ENCODE results near the gene CRYBG1. TPM values are rescaled to one million over a fixed set of nuclear protein-coding genes. Genes with fewer than 3 reads are reported as not detected.

The CRYBG1 gene
- total and polyA plus RNA-seq, 2 of the 13 experiments (the other 11 are each of a cell fraction or from before 2014, with no cell fraction given), result 10.1 to 21.9 TPM

DNA sequence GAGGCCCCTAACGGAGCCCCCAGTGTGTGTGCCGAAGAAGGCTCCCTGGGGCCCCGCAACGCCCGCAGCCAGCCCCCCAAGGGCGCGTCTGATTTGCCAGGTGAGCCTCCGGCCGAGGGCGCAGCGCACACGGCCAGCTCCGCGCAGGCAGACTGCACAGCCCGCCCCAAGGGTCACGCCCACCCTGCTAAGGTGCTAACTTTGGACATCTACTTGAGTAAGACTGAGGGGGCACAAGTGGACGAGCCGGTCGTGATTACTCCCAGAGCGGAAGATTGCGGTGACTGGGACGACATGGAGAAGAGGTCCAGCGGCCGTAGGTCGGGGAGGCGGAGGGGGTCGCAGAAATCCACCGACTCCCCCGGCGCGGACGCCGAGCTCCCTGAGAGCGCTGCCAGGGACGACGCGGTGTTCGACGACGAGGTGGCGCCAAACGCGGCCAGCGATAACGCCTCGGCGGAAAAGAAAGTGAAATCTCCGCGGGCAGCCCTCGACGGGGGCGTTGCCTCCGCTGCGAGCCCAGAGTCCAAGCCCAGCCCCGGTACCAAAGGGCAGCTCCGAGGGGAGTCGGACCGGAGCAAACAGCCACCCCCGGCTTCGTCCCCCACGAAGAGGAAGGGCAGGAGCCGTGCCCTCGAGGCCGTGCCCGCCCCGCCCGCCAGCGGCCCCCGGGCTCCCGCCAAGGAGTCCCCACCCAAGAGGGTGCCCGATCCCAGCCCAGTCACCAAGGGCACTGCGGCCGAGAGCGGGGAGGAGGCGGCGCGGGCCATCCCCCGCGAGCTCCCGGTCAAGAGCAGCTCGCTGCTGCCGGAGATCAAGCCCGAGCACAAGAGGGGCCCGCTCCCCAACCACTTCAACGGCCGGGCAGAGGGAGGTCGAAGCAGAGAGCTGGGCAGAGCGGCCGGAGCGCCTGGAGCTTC, 151.8 kb downstream of the CRYBG1 start (continued):
- TF ChIP-seq, protein P1, sequence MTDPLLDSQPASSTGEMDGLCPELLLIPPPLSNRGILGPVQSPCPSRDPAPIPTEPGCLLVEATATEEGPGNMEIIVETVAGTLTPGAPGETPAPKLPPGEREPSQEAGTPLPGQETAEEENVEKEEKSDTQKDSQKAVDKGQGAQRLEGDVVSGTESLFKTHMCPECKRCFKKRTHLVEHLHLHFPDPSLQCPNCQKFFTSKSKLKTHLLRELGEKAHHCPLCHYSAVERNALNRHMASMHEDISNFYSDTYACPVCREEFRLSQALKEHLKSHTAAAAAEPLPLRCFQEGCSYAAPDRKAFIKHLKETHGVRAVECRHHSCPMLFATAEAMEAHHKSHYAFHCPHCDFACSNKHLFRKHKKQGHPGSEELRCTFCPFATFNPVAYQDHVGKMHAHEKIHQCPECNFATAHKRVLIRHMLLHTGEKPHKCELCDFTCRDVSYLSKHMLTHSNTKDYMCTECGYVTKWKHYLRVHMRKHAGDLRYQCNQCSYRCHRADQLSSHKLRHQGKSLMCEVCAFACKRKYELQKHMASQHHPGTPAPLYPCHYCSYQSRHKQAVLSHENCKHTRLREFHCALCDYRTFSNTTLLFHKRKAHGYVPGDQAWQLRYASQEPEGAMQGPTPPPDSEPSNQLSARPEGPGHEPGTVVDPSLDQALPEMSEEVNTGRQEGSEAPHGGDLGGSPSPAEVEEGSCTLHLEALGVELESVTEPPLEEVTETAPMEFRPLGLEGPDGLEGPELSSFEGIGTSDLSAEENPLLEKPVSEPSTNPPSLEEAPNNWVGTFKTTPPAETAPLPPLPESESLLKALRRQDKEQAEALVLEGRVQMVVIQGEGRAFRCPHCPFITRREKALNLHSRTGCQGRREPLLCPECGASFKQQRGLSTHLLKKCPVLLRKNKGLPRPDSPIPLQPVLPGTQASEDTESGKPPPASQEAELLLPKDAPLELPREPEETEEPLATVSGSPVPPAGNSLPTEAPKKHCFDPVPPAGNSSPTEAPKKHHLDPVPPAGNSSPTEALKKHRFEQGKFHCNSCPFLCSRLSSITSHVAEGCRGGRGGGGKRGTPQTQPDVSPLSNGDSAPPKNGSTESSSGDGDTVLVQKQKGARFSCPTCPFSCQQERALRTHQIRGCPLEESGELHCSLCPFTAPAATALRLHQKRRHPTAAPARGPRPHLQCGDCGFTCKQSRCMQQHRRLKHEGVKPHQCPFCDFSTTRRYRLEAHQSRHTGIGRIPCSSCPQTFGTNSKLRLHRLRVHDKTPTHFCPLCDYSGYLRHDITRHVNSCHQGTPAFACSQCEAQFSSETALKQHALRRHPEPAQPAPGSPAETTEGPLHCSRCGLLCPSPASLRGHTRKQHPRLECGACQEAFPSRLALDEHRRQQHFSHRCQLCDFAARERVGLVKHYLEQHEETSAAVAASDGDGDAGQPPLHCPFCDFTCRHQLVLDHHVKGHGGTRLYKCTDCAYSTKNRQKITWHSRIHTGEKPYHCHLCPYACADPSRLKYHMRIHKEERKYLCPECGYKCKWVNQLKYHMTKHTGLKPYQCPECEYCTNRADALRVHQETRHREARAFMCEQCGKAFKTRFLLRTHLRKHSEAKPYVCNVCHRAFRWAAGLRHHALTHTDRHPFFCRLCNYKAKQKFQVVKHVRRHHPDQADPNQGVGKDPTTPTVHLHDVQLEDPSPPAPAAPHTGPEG (CRISPR knock-in tag; IDR thresholded peaks at IDR 0.05), result peak; percentile 75
- no peak; the same call in 1 of the 2 replicates for TF ChIP-seq CEBPG (CRISPR knock-in tag; IDR thresholded peaks at IDR 0.05)
- TF ChIP-seq, protein P2, sequence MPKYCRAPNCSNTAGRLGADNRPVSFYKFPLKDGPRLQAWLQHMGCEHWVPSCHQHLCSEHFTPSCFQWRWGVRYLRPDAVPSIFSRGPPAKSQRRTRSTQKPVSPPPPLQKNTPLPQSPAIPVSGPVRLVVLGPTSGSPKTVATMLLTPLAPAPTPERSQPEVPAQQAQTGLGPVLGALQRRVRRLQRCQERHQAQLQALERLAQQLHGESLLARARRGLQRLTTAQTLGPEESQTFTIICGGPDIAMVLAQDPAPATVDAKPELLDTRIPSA (CRISPR knock-in tag; IDR thresholded peaks at IDR 0.05; ENCODE audit: borderline replicate concordance), result 0 out of 2 replicates have a peak, but pooled peaks have one; percentile 7
- TF ChIP-seq MXD3 (CRISPR knock-in tag; IDR thresholded peaks at IDR 0.05), result no peak; the same call in 1 of the 2 replicates
- no peak for TF ChIP-seq KAT2B (IDR thresholded peaks at IDR 0.05; ENCODE audit: borderline replicate concordance, low read depth, low read length)
- TF ChIP-seq ZNF292 (CRISPR knock-in tag; IDR thresholded peaks at IDR 0.05; ENCODE audit: borderline replicate concordance, low read depth), result peak; percentile 69; the same call in 1 of the 2 replicates
- peak; percentile 60; the same call in 1 of the 2 replicates for TF ChIP-seq SIN3A (IDR thresholded peaks at IDR 0.05; ENCODE audit: borderline replicate concordance, low read depth, low read length)
- peak; percentile 76; the same call in 1 of the 2 replicates for TF ChIP-seq ZBTB3 (CRISPR knock-in tag; IDR thresholded peaks at IDR 0.05; ENCODE audit: borderline replicate concordance, low read depth)
- TF ChIP-seq ZNF451 (CRISPR knock-in tag; IDR thresholded peaks at IDR 0.05), result no peak
- TF ChIP-seq THRA (CRISPR knock-in tag; IDR thresholded peaks at IDR 0.05; ENCODE audit: borderline replicate concordance), result no peak
- TF ChIP-seq, protein P3, sequence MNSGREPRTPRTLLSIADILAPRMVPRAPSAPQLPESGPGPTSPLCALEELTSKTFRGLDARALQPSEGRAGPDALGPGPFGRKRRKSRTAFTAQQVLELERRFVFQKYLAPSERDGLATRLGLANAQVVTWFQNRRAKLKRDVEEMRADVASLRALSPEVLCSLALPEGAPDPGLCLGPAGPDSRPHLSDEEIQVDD (CRISPR knock-in tag; IDR thresholded peaks at IDR 0.05; ENCODE audit: borderline replicate concordance), result 0 out of 2 replicates have a peak, but pooled peaks have one; percentile 64
- peak; percentile 54; the same call in 1 of the 2 replicates for TF ChIP-seq ZNF160 (CRISPR knock-in tag; IDR thresholded peaks at IDR 0.05)
- TF ChIP-seq, protein P4, sequence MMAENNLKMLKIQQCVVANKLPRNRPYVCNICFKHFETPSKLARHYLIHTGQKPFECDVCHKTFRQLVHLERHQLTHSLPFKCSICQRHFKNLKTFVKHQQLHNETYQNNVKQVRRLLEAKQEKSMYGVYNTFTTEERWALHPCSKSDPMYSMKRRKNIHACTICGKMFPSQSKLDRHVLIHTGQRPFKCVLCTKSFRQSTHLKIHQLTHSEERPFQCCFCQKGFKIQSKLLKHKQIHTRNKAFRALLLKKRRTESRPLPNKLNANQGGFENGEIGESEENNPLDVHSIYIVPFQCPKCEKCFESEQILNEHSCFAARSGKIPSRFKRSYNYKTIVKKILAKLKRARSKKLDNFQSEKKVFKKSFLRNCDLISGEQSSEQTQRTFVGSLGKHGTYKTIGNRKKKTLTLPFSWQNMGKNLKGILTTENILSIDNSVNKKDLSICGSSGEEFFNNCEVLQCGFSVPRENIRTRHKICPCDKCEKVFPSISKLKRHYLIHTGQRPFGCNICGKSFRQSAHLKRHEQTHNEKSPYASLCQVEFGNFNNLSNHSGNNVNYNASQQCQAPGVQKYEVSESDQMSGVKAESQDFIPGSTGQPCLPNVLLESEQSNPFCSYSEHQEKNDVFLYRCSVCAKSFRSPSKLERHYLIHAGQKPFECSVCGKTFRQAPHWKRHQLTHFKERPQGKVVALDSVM (CRISPR knock-in tag; IDR thresholded peaks at IDR 0.05), result peak; percentile 12; the same call in 1 of the 2 replicates
- TF ChIP-seq, protein P5, sequence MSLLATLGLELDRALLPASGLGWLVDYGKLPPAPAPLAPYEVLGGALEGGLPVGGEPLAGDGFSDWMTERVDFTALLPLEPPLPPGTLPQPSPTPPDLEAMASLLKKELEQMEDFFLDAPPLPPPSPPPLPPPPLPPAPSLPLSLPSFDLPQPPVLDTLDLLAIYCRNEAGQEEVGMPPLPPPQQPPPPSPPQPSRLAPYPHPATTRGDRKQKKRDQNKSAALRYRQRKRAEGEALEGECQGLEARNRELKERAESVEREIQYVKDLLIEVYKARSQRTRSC (CRISPR knock-in tag; IDR thresholded peaks at IDR 0.05; ENCODE audit: low read depth), result peak; percentile 87; the same call in 1 of the 2 replicates
